CD14-positive monocyte (primary cell): ENCODE data around the gene CAMTA1. TPM values are rescaled to one million over a fixed set of nuclear protein-coding genes. Genes with fewer than 3 reads are reported as not detected.

Experiments
- DNase-seq, 3 donors: peaks; one replicate each; pipeline ENCODE4 v3.0.0-alpha.2; 2011 to 2022
- H2AFZ ChIP-seq: 2 replicates; pipeline ENCODE4 v1.6.0; 2012; ENCODE audit warnings: mild to moderate bottlenecking, low read depth, low read length, inconsistent platforms; ENCODE audit not compliant: insufficient read depth, poor library complexity, severe bottlenecking
- H3K27ac ChIP-seq, 2 donors: 1 replicate in 1 of 2; 2 replicates in 1 of 2; pipeline ENCODE4 v1.5.1; 2012 to 2013; ENCODE audit warnings: low read length in 2 of 2, control low read depth in 1 of 2, inconsistent platforms in 1 of 2, low read depth in 1 of 2, mild to moderate bottlenecking in 1 of 2
- H3K27me3 ChIP-seq, 2 donors: one replicate each; pipeline versions ENCODE4 v1.6.0 to v1.6.1; 2011 to 2013; ENCODE audit warnings: low read length in 2 of 2; ENCODE audit not compliant: control insufficient read depth in 2 of 2, insufficient read depth in 2 of 2
- H3K36me3 ChIP-seq, 2 donors: replicated peaks in 1 of 2; 1 replicate in 1 of 2; 2 replicates in 1 of 2; pipeline versions ENCODE4 v1.5.1 to v1.6.1; 2012 to 2013; ENCODE audit warnings: low read length in 2 of 2, control low read depth in 1 of 2, inconsistent platforms in 1 of 2, mild to moderate bottlenecking in 1 of 2; ENCODE audit not compliant: insufficient read depth in 2 of 2, control insufficient read depth in 1 of 2
- H3K4me1 ChIP-seq, 2 donors: 1 replicate in 1 of 2; 2 replicates in 1 of 2; pipeline versions ENCODE4 v1.5.1 to v1.6.1; 2012 to 2013; ENCODE audit warnings: low read length in 2 of 2, control low read depth in 1 of 2, inconsistent platforms in 1 of 2, mild to moderate bottlenecking in 1 of 2, moderate library complexity in 1 of 2; ENCODE audit not compliant: insufficient read depth in 2 of 2, control insufficient read depth in 1 of 2
- H3K4me2 ChIP-seq: replicated peaks from 2 replicates; pipeline ENCODE3; 2012; ENCODE audit warnings: low read length, moderate library complexity, mild to moderate bottlenecking; ENCODE audit not compliant: poor library complexity, severe bottlenecking; ENCODE audit errors: extremely low read depth
- H3K4me3 ChIP-seq, 3 experiments: fragments of 200-600 bp in 1 of 3; sonication (generic) in 1 of 3; replicated peaks in 1 of 3; 1 replicate in 2 of 3; 2 replicates in 1 of 3; pipeline ENCODE4 v1.5.1; 2011 to 2013; ENCODE audit warnings: low read length in 3 of 3, mild to moderate bottlenecking in 3 of 3, control low read depth in 2 of 3, low read depth in 2 of 3, inconsistent platforms in 1 of 3, moderate library complexity in 1 of 3
- H3K79me2 ChIP-seq: 2 replicates; pipeline ENCODE4 v1.6.0; 2012; ENCODE audit warnings: mild to moderate bottlenecking, control low read depth, inconsistent platforms, low read length, moderate library complexity; ENCODE audit not compliant: insufficient read depth
- H3K9ac ChIP-seq: 2 replicates; pipeline ENCODE4 v1.6.0; 2017; ENCODE audit warnings: low read length, mild to moderate bottlenecking; ENCODE audit not compliant: insufficient read depth, poor library complexity, severe bottlenecking
- H3K9me3 ChIP-seq, 2 donors: replicated peaks in 1 of 2; 1 replicate in 1 of 2; 2 replicates in 1 of 2; pipeline versions ENCODE4 v1.5.1 to v1.6.1; 2012 to 2013; ENCODE audit warnings: low read length in 2 of 2, control low read depth in 1 of 2; ENCODE audit not compliant: control insufficient read depth in 1 of 2, insufficient read depth in 1 of 2
- H4K20me1 ChIP-seq: 2 replicates; pipeline ENCODE4 v1.6.0; 2012; ENCODE audit warnings: mild to moderate bottlenecking, low read length, control low read depth, moderate library complexity; ENCODE audit not compliant: insufficient read depth
- H3K27ac Mint-ChIP-seq, 7 donors: one replicate each; pipeline ENCODE4 v1.8.0; 2020; ENCODE audit warnings: mild to moderate bottlenecking in 7 of 7, mixed read lengths in 7 of 7, moderate library complexity in 6 of 7, inconsistent platforms in 2 of 7
- H3K27me3 Mint-ChIP-seq, 3 donors: one replicate each; pipeline ENCODE4 v1.8.0; 2021 to 2022; ENCODE audit warnings: low read depth in 3 of 3, mild to moderate bottlenecking in 3 of 3, mixed read lengths in 3 of 3, moderate library complexity in 3 of 3, inconsistent platforms in 1 of 3
- H3K36me3 Mint-ChIP-seq, 2 donors: one replicate each; pipeline ENCODE4 v1.8.0; 2020; ENCODE audit warnings: mixed read lengths in 2 of 2, inconsistent platforms in 1 of 2, mild to moderate bottlenecking in 1 of 2
- H3K4me1 Mint-ChIP-seq: one replicate; pipeline ENCODE4 v1.8.0; 2020; ENCODE audit warnings: mild to moderate bottlenecking, mixed read lengths
- H3K4me3 Mint-ChIP-seq, 2 donors: one replicate each; pipeline ENCODE4 v1.8.0; 2020; ENCODE audit warnings: mild to moderate bottlenecking in 2 of 2, mixed read lengths in 2 of 2, moderate library complexity in 1 of 2
- H3K9me3 Mint-ChIP-seq, 7 donors: one replicate each; pipeline ENCODE4 v1.8.0; 2020 to 2022; ENCODE audit warnings: mixed read lengths in 7 of 7, mild to moderate bottlenecking in 6 of 7, moderate library complexity in 6 of 7, inconsistent platforms in 2 of 7
- CTCF ChIP-seq: fragments of 200-600 bp; IDR thresholded peaks from one replicate; pipeline ENCODE4 v1.8.0; 2022; ENCODE audit warnings: antibody characterized with exemption, mild to moderate bottlenecking
- WGBS: methylation state at CpG from one replicate; pipeline ENCODE4 v1.1.5; 2013; ENCODE audit warnings: missing lambda C conversion rate; ENCODE audit not compliant: insufficient coverage; 5-methylcytosine and 5-hydroxymethylcytosine counted together
- intact Hi-C, 2 donors: fragments of 100-400 bp; cut with micrococcal nuclease; formaldehyde crosslinking; loops; one replicate each; pipeline versions ENCODE4 v1.15.0 to v1.15.1; 2023
- polyA plus RNA-seq, 3 donors: library from polyadenylated mRNA; depleted of rRNA in 1 of 3; unstranded in 2 of 3; stranded (reverse) in 1 of 3; fragments of 300-500 nt in 2 of 3; fragments of >200 nt in 1 of 3; fragmentation: Illumina TruSeq in 2 of 3; gene quantifications; 1 replicate in 2 of 3; 2 replicates in 1 of 3; pipeline ENCODE4 v1.2.3, GENCODE V29; 2012 to 2021

Gene CAMTA1
- polyA plus RNA-seq, 3 donors = 52.0 to 89.6 (median 78.3) TPM

GRCh38 chr1:7574121-7575040 lies 789.1 kb downstream of the CAMTA1 start:
- no peak overlapping the region for H2AFZ ChIP-seq
- no peak overlapping the region for H3K27ac Mint-ChIP-seq
- no peak overlapping the region for H3K27ac ChIP-seq
- H3K4me1 Mint-ChIP-seq = no peaks in the 10 kb centered on the region
- no peak for TF ChIP-seq CTCF
- intact Hi-C loops = no loop called here
- H3K9me3 Mint-ChIP-seq = no peaks in the 10 kb centered on the region
- no peak overlapping the region for H3K9ac ChIP-seq
- H3K9me3 ChIP-seq = no peaks in the 10 kb centered on the region
- H3K79me2 ChIP-seq = no peaks in the 10 kb centered on the region
- no peaks in the 10 kb centered on the region for H3K27me3 ChIP-seq
- DNase-seq = no peak
- H3K27me3 Mint-ChIP-seq = peaks cover 0 to 2% (median 1%) of the 10 kb centered on the region in 3 donors
- H3K36me3 ChIP-seq = no peaks in the 10 kb centered on the region
- no peak overlapping the region for H3K4me2 ChIP-seq
- H3K4me1 ChIP-seq = no peaks in the 10 kb centered on the region
- no peaks in the 10 kb centered on the region for H3K36me3 Mint-ChIP-seq
- H3K4me3 Mint-ChIP-seq = no peak overlapping the region
- H4K20me1 ChIP-seq = no peaks in the 10 kb centered on the region
- WGBS = 94% methylated on average over 25 of the region's 26 CpGs
- H3K4me3 ChIP-seq = no peak overlapping the region

GRCh38 chr1:7575041-7575400 lies 789.8 kb downstream of the CAMTA1 start:
- 56% methylated on average over 1 of the region's 2 CpGs for WGBS

More at GRCh38 chr1:7575041-7575400, 789.8 kb downstream of the CAMTA1 start:
- H3K4me3 ChIP-seq = no peak overlapping the region
- Mint-ChIP-seq H3K9me3 (no peaks in the 10 kb centered on the region), H3K4me3 (no peak overlapping the region), H3K27me3 (peaks cover 0 to 4% (median 1%) of the 10 kb centered on the region in 3 donors), H3K27ac (no peak overlapping the region), H3K4me1 (no peaks in the 10 kb centered on the region), H3K36me3 (no peaks in the 10 kb centered on the region)
- H2AFZ ChIP-seq = no peak overlapping the region
- no peaks in the 10 kb centered on the region for H3K9me3 ChIP-seq
- H3K27me3 ChIP-seq = no peaks in the 10 kb centered on the region
- no peak overlapping the region for H3K9ac ChIP-seq
- no peaks in the 10 kb centered on the region for H3K36me3 ChIP-seq
- no peaks in the 10 kb centered on the region for H3K4me1 ChIP-seq
- no peak for TF ChIP-seq CTCF
- H4K20me1 ChIP-seq = no peaks in the 10 kb centered on the region
- intact Hi-C loops = no loop called here
- no peaks in the 10 kb centered on the region for H3K79me2 ChIP-seq
- no peak overlapping the region for H3K4me2 ChIP-seq
- H3K27ac ChIP-seq = no peak overlapping the region
- no peak for DNase-seq
